Osteoblast (primary cell): ENCODE data around the gene KRTAP9-1. TPM values are rescaled to one million over a fixed set of nuclear protein-coding genes. Genes with fewer than 3 reads are reported as not detected.
"Not testable (repeated sequence)": the region's sequence is repeated elsewhere in the genome, so short reads cannot be mapped to it uniquely, and the experiment has no call there.

Experiments used
- DNase-seq: peaks from one replicate; pipeline ENCODE4 v3.0.0; 2011; ENCODE audit warnings: low spot score, mixed read lengths; ENCODE audit not compliant: insufficient read length; ENCODE audit errors: missing footprints
- H2AFZ ChIP-seq: 2 replicates; pipeline ENCODE4 v1.6.0; 2011; ENCODE audit warnings: mild to moderate bottlenecking, low read length
- H3K27ac ChIP-seq: 2 replicates; pipeline ENCODE4 v1.5.1; 2011; ENCODE audit warnings: mild to moderate bottlenecking, low read depth, low read length, moderate library complexity
- H3K27me3 ChIP-seq: 2 replicates; pipeline ENCODE4 v1.6.0; 2012; ENCODE audit warnings: mild to moderate bottlenecking, control low read depth, inconsistent platforms, low read length, moderate library complexity; ENCODE audit not compliant: insufficient read depth
- H3K36me3 ChIP-seq: 2 replicates; pipeline ENCODE4 v1.5.1; 2011; ENCODE audit warnings: mild to moderate bottlenecking, low read length, control low read depth, moderate library complexity; ENCODE audit not compliant: insufficient read depth
- H3K4me1 ChIP-seq: 2 replicates; pipeline ENCODE4 v1.5.1; 2011; ENCODE audit warnings: mild to moderate bottlenecking, low read length, control low read depth, moderate library complexity; ENCODE audit not compliant: insufficient read depth
- H3K4me2 ChIP-seq: 2 replicates; pipeline ENCODE4 v1.6.0; 2011; ENCODE audit warnings: mild to moderate bottlenecking, low read length; ENCODE audit not compliant: insufficient read depth
- H3K4me3 ChIP-seq: fragments of 200-600 bp; sonication (generic); 3 replicates; pipeline ENCODE4 v1.5.1; 2012; ENCODE audit warnings: mild to moderate bottlenecking, low read length, inconsistent platforms; ENCODE audit not compliant: insufficient read depth
- H3K79me2 ChIP-seq: 2 replicates; pipeline ENCODE4 v1.6.0; 2012; ENCODE audit warnings: mild to moderate bottlenecking, low read length, control low read depth, inconsistent platforms; ENCODE audit not compliant: insufficient read depth
- H3K9me3 ChIP-seq: 2 replicates; pipeline ENCODE4 v1.5.1; 2011; ENCODE audit warnings: low read depth, low read length, control low read depth
- H4K20me1 ChIP-seq: 2 replicates; pipeline ENCODE4 v1.6.0; 2012; ENCODE audit warnings: mild to moderate bottlenecking, low read length, control low read depth; ENCODE audit not compliant: insufficient read depth
- CTCF ChIP-seq: IDR thresholded peaks from 2 replicates; pipeline ENCODE4 v1.5.1; 2011; ENCODE audit warnings: mild to moderate bottlenecking, low read depth, low read length, moderate library complexity; ENCODE audit errors: extremely low read depth
- small RNA-seq: library from RNA; depleted of rRNA; stranded (forward); fragments of <200 nt; gene quantifications from one replicate; pipeline ENCODE3, GENCODE V24; 2012
- total RNA-seq: library from RNA; depleted of rRNA; stranded (reverse); fragments of >200 nt; gene quantifications from 2 replicates; pipeline ENCODE4 v1.2.3, GENCODE V29; 2012

The KRTAP9-1 gene
- total RNA-seq, 1 donor, result not detected

DNA sequence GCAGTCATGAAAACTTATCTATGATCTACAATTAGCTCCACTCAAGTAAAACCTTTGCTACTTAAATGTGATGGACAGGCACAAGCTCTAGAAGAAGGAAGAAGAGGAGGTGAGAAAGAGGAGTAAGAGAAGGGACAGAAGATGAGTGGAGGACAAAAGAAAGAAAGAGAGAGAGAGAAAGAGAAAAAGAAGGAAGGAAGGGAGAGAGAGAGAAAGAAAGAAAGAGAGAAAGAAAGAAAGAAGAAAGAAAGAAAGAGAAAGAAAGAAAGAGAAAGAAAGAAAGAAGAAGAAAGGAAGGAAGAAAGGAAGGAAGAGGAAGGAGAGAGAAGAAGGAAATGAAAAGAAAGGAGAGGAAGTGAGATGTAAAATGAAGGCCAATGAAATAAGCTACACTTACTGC, 40.4 kb downstream of the KRTAP9-1 start:
- no peak overlapping the region for H3K4me3 ChIP-seq
- no peak for DNase-seq
- H3K79me2 ChIP-seq, result no peaks in the 10 kb centered on the region
- H2AFZ ChIP-seq, result no peak overlapping the region
- no peaks in the 10 kb centered on the region for H3K36me3 ChIP-seq
- H3K4me1 ChIP-seq, result no peaks in the 10 kb centered on the region
- H3K27ac ChIP-seq, result no peak overlapping the region
- no peak for TF ChIP-seq CTCF
- no peaks in the 10 kb centered on the region for H3K9me3 ChIP-seq
- H3K27me3 ChIP-seq, result peaks cover 3% of the 10 kb centered on the region
- H3K4me2 ChIP-seq, result no peak overlapping the region
- no peaks in the 10 kb centered on the region for H4K20me1 ChIP-seq

DNA sequence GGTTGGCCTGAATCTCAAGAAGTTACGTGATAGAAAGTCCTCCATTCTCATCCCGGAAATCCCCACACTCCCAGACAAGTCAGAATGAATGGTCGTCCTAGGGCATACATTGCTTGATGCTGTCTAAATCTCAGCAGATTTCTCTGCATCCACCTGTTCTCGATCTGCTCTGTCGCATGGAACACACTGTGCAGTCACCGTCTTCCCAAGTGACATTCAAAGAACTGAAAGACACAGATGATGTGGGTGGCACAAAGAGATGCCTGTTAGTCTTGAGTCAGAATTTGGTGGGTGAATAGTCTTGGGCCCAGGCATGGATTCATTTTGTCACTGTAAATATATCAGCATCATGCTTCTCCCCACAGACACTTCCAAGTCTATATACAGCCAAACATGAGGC, 42.0 kb downstream of the KRTAP9-1 start:
- no peak overlapping the region for H2AFZ ChIP-seq
- H4K20me1 ChIP-seq, result no peaks in the 10 kb centered on the region

GRCh38 chr17:41232399-41233105, 42.9 kb downstream of the KRTAP9-1 start, which contains the start of gene KRTAP9-3:
Gene KRTAP9-3, plus strand, starts transcription at chr17:41232449. Its CDS starts 53 bp downstream, at chr17:41232502.
- H3K36me3 ChIP-seq, H3K79me2 ChIP-seq, H3K9me3 ChIP-seq, H3K4me2 ChIP-seq, H3K27me3 ChIP-seq, H3K4me1 ChIP-seq, DNase-seq, H4K20me1 ChIP-seq, H3K27ac ChIP-seq, H3K4me3 ChIP-seq, H2AFZ ChIP-seq: not testable (repeated sequence)

More for the DNA sequence above, 42.0 kb downstream of the KRTAP9-1 start:
- no peak overlapping the region for H3K4me3 ChIP-seq
- no peak for DNase-seq
- no peak overlapping the region for H3K4me2 ChIP-seq
- H3K27ac ChIP-seq, result no peak overlapping the region
- no peaks in the 10 kb centered on the region for H3K79me2 ChIP-seq
- no peaks in the 10 kb centered on the region for H3K36me3 ChIP-seq
- H3K9me3 ChIP-seq, result no peaks in the 10 kb centered on the region
- no peaks in the 10 kb centered on the region for H3K4me1 ChIP-seq
- H3K27me3 ChIP-seq, result peaks cover 3% of the 10 kb centered on the region
- no peak for TF ChIP-seq CTCF

GRCh38 chr17:41237116-41237515, 47.4 kb downstream of the KRTAP9-1 start:
- not testable (repeated sequence) for H3K4me1 ChIP-seq, H3K9me3 ChIP-seq, H2AFZ ChIP-seq, H3K4me2 ChIP-seq, H3K4me3 ChIP-seq, H3K36me3 ChIP-seq, H3K79me2 ChIP-seq, DNase-seq, H4K20me1 ChIP-seq, H3K27ac ChIP-seq, H3K27me3 ChIP-seq

- not testable (repeated sequence) for H3K4me1 ChIP-seq, H3K27me3 ChIP-seq, H3K79me2 ChIP-seq, H2AFZ ChIP-seq, H3K4me2 ChIP-seq, H3K36me3 ChIP-seq, H3K9me3 ChIP-seq, H4K20me1 ChIP-seq, H3K4me3 ChIP-seq, DNase-seq, H3K27ac ChIP-seq
Measured at GRCh38 chr17:41237949-41238437, 48.3 kb downstream of the KRTAP9-1 start, which contains the start of gene KRTAP9-8. Gene KRTAP9-8, plus strand, starts transcription at chr17:41237999. Its CDS starts 53 bp downstream, at chr17:41238052.

Small RNA genes lying within 50 kb of the gene (small RNA-seq; reads per million reads assigned to genes)
- not detected for gene KRTAP4-17P

Other genes starting within 250 kb of the KRTAP9-1 start
- 0.36 TPM in 1 of 2 replicates, not detected in the other for gene KRT39, start 222.9 kb upstream of the KRTAP9-1 start, total RNA-seq
- gene KRT40, start 205.6 kb upstream of the KRTAP9-1 start, total RNA-seq, result under 0.01 TPM in 1 of 2 replicates, not detected in the other
- not detected in 2 replicates for gene KRTAP3-3, start 195.7 kb upstream of the KRTAP9-1 start, total RNA-seq
- not detected in 2 replicates for gene KRTAP3-2, start 190.0 kb upstream of the KRTAP9-1 start, total RNA-seq
- gene KRTAP3-1, start 180.8 kb upstream of the KRTAP9-1 start, total RNA-seq, result not detected in 2 replicates
- 25.0 and 31.8 TPM in 2 replicates for gene KRTAP1-5, start 162.7 kb upstream of the KRTAP9-1 start, total RNA-seq
- gene KRTAP1-4, start 159.7 kb upstream of the KRTAP9-1 start, total RNA-seq, result not detected in 2 replicates
- gene KRTAP1-3, start 155.0 kb upstream of the KRTAP9-1 start, total RNA-seq, result not detected in 2 replicates
- gene KRTAP1-1, start 148.4 kb upstream of the KRTAP9-1 start, total RNA-seq, result 2.2 and 2.4 TPM in 2 replicates
- gene KRTAP2-1, start 142.6 kb upstream of the KRTAP9-1 start, total RNA-seq, result not detected in 2 replicates
- not detected in 2 replicates for gene KRTAP2-2, start 134.7 kb upstream of the KRTAP9-1 start, total RNA-seq
- gene KRTAP2-3, start 129.8 kb upstream of the KRTAP9-1 start, total RNA-seq, result 0.29 TPM in 1 of 2 replicates, not detected in the other
- not detected in 2 replicates for gene KRTAP2-4, start 124.0 kb upstream of the KRTAP9-1 start, total RNA-seq
- under 0.01 and 0.72 TPM in 2 replicates for gene KRTAP4-7, start 105.7 kb upstream of the KRTAP9-1 start, total RNA-seq
- gene KRTAP4-8, start 91.7 kb upstream of the KRTAP9-1 start, total RNA-seq, result not detected in 2 replicates
- not detected in 2 replicates for gene KRTAP4-16, start 87.7 kb upstream of the KRTAP9-1 start, total RNA-seq
- not detected in 2 replicates for gene KRTAP4-9, start 84.5 kb upstream of the KRTAP9-1 start, total RNA-seq
- gene KRTAP4-11, start 71.5 kb upstream of the KRTAP9-1 start, total RNA-seq, result not detected in 2 replicates
- gene KRTAP4-12, start 65.7 kb upstream of the KRTAP9-1 start, total RNA-seq, result not detected in 2 replicates
- gene KRTAP4-6, start 49.3 kb upstream of the KRTAP9-1 start, total RNA-seq, result not detected in 2 replicates
- not detected in 2 replicates for gene KRTAP4-5, start 40.1 kb upstream of the KRTAP9-1 start, total RNA-seq
- not detected in 2 replicates for gene KRTAP4-4, start 29.1 kb upstream of the KRTAP9-1 start, total RNA-seq
- not detected in 2 replicates for gene KRTAP4-3, start 21.7 kb upstream of the KRTAP9-1 start, total RNA-seq
- not detected in 2 replicates for gene KRTAP4-2, start 11.7 kb upstream of the KRTAP9-1 start, total RNA-seq
- not detected in 2 replicates for gene KRTAP4-1, start 5.0 kb upstream of the KRTAP9-1 start, total RNA-seq
- not detected in 2 replicates for gene KRTAP9-2, start 36.8 kb downstream of the KRTAP9-1 start, total RNA-seq
- gene KRTAP9-3, start 42.6 kb downstream of the KRTAP9-1 start, total RNA-seq, result not detected in 2 replicates
- not detected in 2 replicates for gene KRTAP9-8, start 48.1 kb downstream of the KRTAP9-1 start, total RNA-seq
- gene KRTAP9-4, start 59.8 kb downstream of the KRTAP9-1 start, total RNA-seq, result not detected in 2 replicates
- gene KRTAP9-9, start 65.5 kb downstream of the KRTAP9-1 start, total RNA-seq, result not detected in 2 replicates
- gene KRTAP9-6, start 75.5 kb downstream of the KRTAP9-1 start, total RNA-seq, result not detected in 2 replicates
- gene KRTAP9-7, start 85.8 kb downstream of the KRTAP9-1 start, total RNA-seq, result not detected in 2 replicates
- not detected in 2 replicates for gene KRTAP29-1, start 113.0 kb downstream of the KRTAP9-1 start, total RNA-seq
- not detected in 2 replicates for gene KRTAP16-1, start 119.4 kb downstream of the KRTAP9-1 start, total RNA-seq
- gene KRTAP17-1, start 125.8 kb downstream of the KRTAP9-1 start, total RNA-seq, result not detected in 2 replicates
- gene KRT33A, start 160.9 kb downstream of the KRTAP9-1 start, total RNA-seq, result not detected in 2 replicates
- gene KRT33B, start 179.9 kb downstream of the KRTAP9-1 start, total RNA-seq, result 0.29 and 1.1 TPM in 2 replicates
- gene KRT34, start 192.4 kb downstream of the KRTAP9-1 start, total RNA-seq, result 9.4 and 11.2 TPM in 2 replicates
- gene KRT31, start 207.7 kb downstream of the KRTAP9-1 start, total RNA-seq, result not detected in 2 replicates
- gene KRT37, start 234.7 kb downstream of the KRTAP9-1 start, total RNA-seq, result not detected in 2 replicates